GM12873 (cell line): ENCODE data around the gene BEST4.

Experiments used
- TF ChIP-seq, protein P1 (sequence below): IDR thresholded peaks from 2 replicates; pipeline ENCODE4 v1.5.1; 2012; ENCODE audit warnings: low read depth, mild to moderate bottlenecking, moderate library complexity, low read length, control low read depth; ENCODE audit not compliant: insufficient read depth; ENCODE audit errors: missing control alignments

Gene BEST4

DNA sequence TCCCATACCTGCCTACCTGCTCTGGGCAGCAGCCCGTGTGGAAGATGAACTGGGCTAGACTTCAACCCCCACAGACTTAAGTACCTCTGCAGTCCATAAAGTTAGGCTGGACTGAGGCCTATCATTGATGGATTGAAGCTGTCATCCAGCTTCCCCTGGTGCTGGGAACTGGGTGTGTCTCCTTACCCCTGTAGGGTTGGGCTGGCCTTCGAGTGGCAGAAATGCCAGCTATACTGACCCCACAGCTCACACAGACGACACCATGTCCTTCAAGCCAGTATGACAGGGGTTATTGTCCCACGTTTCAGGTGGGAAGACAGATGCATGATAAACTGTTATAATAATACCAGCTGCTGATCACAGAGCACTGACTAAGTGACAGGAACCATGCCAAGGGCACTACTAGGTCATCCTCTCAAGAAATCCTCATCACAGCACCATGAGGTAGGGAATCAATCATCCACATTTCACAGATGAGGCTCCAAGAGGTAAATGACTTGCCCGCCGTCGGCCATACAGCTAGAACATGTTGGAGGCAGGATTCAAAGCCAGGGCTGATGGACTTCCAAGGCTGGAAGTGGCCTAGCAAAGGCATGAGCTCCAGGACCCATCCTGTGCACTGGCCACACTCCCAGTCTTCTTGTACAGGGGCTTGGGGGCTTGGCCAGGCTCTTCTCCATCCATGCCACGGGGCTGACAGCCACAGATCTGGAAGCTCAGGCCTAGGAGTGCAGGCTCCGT is at the start of gene BEST4:
BEST4 (minus strand) TSS at position 51 of the 741 bp plus-strand sequence. CDS start 465 bp downstream, outside the sequence.
- TF ChIP-seq, protein P1, sequence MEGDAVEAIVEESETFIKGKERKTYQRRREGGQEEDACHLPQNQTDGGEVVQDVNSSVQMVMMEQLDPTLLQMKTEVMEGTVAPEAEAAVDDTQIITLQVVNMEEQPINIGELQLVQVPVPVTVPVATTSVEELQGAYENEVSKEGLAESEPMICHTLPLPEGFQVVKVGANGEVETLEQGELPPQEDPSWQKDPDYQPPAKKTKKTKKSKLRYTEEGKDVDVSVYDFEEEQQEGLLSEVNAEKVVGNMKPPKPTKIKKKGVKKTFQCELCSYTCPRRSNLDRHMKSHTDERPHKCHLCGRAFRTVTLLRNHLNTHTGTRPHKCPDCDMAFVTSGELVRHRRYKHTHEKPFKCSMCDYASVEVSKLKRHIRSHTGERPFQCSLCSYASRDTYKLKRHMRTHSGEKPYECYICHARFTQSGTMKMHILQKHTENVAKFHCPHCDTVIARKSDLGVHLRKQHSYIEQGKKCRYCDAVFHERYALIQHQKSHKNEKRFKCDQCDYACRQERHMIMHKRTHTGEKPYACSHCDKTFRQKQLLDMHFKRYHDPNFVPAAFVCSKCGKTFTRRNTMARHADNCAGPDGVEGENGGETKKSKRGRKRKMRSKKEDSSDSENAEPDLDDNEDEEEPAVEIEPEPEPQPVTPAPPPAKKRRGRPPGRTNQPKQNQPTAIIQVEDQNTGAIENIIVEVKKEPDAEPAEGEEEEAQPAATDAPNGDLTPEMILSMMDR, result no peak

DNA sequence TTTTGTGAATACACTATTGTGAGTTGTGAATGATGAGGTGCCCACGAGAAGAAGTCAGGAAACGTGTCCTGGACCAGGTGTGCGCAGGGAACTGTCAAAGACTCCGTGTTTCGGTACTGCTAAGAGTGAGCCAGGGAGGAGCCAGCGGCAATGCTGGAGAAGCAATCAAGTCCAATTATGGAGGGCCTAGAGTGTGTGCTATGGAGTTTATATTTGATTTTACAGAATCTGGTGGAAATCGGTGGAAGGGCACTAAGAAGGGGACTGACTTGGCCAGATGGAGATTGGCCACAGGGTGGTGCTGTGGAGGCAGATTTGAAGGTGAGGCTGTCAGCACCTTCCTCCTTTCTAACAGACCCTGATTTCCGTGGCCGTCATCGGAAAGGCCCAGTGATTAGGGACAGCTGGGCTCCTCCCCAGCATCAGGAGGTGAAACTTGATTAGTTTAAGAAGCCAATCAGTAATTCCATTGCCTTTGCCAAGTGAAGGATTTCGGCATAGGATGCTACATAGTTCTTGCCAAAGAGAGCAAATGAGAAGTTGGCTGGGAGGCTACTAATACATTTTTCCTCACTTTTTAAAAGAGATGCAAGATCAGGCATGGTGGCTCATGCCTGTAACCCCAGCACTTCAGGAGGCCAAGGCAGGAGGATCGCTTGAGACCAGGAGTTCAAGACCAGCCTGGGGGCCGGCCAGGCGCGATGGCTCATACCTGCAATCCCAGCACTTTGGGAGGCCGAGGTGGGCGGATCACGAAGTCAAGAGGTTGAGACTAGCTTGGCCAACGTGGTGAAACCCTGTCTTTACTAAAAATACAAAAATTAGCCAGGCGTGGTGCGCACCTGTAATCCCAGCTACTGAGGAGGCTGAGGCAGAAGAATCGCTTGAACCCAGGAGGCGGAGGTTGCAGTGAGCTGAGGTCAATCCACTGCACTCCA is 48.0 kb upstream of the BEST4 start:
- TF ChIP-seq, protein P1, result peak; percentile 94

DNA sequence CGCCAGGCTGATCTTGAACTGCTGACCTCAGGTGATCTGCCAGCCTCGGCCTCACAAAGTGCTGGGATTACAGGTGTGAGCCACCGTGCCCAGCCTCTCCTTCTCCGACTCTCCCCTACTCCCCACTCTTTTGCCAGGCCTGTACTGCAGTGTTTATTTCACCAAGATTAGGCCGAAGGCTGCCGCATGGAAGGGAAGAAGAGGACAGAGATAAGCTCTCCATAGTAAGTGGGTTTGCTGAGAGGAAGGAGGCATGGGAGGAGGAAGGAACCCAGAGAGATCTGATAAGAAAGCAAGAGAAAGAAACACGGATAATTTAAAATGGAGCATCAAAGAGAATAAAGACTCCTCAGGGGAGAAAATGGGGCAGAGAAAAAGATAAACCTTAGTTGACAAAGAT is 46.4 kb upstream of the BEST4 start:
- TF ChIP-seq, protein P1, result no peak

DNA sequence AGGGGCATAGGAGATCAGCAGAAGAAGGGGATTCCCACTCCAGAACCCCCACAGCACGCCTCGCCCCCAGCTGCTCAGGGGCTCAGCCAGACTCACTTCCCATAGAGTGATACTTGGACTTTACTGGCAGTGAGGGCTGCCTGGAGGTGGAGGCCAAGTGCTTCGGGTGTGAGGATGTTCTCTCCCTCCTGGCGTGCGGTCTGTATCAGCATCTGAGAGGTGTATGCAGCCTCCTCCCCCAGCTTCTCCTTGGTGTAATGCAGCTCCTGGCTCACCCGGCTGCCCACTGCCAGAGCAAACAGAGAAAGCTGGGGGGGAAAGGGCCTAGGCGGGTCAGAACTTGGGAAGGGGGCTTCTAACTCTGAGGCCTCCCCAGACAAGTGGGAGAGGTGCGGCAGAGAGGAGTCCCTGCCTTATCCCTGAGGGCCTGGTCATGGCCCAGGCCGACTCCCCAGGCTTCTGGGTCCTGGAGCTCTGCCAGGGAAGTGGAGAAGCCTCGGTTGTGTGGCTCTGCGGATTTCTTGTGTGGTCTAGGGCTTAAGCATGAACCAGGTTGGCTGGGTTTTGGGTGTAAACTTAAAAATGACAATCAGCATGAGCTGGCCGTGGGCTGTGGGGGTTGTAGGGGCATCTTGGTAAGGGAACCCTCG is 44.2 kb upstream of the BEST4 start:
- TF ChIP-seq, protein P1, result no peak

DNA sequence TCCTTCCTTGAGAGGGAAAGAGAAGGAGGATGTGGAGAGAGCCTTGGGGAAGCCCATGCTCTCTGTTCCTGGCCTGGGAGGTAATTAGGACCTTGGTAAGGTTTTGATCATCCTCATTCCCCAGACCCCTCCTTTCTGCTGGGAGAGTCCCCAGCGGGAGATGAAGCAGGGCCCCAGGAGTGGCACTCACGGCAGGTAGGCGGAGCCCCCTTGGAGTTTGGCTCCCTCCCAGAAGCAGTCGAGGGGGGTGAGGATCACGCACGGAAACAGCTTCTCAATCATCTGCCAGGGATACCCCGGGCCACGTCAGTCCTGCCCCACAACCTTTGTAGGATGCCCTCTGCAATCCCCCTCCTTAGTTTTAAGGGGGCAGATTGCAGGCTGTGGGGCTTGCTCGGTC is 43.5 kb upstream of the BEST4 start:
- TF ChIP-seq, protein P1, result no peak

DNA sequence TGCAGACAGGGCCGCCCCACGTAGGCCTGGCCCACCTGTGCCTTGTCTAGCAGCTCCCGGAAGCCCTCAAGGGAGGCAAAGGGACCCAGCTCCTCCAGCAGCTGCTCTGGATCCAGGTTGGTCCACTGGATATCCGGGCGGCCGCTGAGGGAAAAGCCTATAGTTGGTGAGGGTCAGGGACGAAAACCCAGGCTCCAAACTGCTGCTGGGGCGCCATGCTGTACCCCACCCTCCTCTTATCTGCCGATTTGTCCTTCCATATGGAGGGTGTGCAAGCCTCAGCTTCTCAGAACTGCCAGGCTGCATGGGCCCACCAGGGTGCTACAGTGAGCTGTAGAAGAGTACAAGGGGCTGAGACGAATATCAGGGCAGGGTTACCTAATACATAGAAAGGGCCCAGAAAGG is 42.9 kb upstream of the BEST4 start:
- TF ChIP-seq, protein P1, result no peak
